GM18861 (cell line): Measurements from ENCODE around the gene MEGF10.

Source experiments
- ATAC-seq: cut with Tn5 transposase; IDR thresholded peaks from one replicate; pipeline ENCODE4 v1.9.1; 2021; ENCODE audit not compliant: unreplicated experiment

Gene MEGF10

DNA sequence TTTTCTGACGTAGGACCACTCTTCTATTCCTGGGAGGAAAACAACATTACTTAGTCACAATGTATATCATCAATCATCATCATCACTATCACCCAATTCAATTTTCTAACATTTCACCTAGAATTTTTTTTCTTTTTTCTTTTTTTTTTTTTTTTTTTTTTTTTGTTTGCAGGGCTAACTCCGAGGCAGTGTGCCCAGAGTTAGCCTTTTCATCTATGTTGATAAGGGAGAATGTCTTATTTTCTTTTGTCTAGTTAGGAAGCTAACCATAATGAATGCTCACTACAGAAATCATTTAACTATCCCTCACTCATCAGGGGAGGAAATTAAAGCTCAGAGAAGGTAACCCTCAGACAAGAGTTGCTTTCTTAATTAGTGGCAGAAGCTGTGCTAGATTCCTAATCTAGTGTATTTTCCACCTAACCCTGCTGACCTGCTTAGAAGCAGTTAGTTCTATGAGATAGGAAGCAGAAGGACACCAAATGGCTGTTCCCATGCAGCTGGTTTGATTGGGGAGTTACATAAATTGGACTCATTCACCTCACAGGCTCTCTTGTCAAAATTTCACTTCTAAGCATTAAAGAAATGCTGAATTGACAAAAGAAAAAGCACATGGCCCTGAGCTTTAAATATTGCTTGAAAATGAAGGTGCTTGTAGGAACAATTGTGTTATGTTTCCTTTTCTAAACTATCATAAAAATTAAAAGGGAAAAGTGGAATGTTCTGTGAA is 218.2 kb downstream of the MEGF10 start:
- ATAC-seq = no peak
